ENCODE measurements around the gene HEATR5A.
"Not testable (repeated sequence)": the region's sequence is repeated elsewhere in the genome, so short reads cannot be mapped to it uniquely, and the experiment has no call there.

Gene HEATR5A

GRCh38 chr14:31253746-31254471 lies 166.4 kb downstream of the HEATR5A start:
- DNase-seq, result no peak

GRCh38 chr14:31252865-31253264 lies 167.5 kb downstream of the HEATR5A start:
- DNase-seq, result no peak

DNA sequence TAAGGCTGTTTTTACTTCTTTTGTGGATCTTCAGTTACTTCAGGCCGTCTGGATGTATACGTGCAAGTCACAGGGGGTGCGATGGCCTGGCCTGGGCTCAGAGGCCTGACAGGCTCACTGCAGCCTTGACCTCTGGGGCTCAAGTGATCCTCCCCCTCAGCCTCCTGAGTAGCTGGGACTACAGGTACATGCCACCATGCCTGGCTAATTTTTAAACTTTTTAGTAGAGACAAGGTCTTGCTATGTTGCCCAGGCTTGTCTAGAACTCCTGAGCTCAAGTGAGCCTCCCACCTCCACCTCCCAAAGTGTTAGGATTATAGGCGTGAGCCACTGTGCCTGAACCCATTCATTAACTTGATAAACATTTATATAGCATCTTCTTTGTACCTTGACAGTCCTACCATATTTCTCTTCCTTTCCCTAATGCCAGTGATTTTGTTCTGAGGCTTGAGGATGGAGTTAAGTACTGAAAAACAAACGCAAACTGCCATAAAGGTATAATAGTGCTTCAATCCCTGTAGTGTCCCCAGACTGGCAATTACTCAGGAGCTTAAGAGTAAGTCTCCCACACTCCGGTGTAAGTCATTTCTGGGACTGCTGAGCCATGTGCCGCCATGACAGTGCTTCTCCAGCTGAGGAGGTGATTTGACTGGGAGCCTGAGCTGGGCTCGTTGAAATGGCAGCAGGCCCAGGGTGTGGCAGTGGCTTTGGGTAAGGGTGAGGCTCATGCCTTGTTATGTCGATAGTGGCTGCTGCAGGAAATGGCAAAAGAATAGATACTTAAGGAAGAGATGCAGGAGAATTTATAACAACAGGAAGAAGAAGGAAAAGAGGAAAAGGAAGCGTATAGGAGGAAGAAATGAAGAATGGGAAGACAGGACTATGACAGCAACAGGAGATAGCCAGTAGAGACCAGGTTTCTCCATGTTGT lies 169.1 kb downstream of the HEATR5A start:
- DNase-seq, result no peak

DNA sequence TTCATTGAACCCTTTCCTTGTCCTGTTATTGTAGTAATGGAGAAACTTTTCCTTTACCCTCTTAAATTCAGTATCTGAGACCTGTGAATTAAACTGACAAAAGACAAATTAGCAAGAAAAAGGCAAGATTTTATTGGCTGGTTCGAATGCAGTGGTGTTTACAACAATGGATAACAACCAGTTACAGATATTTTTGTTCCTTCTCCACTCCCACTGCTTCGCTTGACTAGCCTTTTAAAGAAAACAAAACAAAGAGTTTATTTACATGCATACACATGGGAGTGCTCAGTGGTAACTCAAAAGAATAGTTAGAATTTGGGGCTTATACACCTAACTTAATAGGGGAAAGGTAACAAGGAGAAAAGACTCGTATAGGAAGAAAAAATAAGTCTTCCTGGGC lies 175.7 kb downstream of the HEATR5A start:
- DNase-seq, result no peak

- no peak for DNase-seq
Measured at GRCh38 chr14:31243860-31244259, 176.5 kb downstream of the HEATR5A start.

DNA sequence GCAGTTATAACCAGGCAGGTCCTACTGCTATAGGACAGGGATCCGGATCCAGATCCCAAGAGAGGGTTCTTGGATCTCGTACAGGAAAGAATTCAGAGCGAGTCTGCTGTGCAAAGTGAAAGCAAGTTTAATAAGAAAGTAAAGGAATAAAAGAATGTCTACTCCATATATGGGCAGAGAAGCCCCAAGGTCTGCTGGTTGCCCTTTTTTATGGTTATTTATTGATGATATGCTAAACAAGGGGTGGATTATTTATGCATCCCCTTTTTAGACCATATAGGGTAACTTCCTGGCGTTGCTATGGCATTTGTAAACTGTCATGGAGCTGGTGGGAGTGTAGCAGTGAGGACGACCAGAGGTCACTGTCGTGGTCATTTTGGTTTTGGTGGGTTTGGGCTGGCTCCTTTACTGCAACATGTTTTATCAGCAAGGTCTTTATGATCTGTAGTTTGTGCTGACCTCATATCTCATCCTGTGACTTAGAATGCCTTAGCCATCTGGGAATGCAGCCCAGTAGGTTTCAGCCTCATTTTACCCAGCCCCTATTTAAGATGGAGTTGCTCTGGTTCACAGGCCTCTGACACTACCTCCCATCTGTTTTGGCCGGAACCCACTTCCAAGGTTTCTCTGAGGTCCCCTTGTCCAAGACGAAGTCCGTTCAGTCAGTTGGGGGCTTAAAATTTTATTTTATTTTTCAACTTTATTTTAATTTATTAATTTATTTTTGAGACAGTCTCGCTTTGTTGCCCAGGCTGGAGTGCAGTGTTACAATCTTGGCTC lies 178.0 kb downstream of the HEATR5A start:
- DNase-seq, result not testable (repeated sequence)
